ENCODE results near the gene SERINC5.
A peak's percentile ranks its signal among the peaks of the same experiment; 100 is the strongest.
"Not testable (repeated sequence)": the region's sequence is repeated elsewhere in the genome, so short reads cannot be mapped to it uniquely, and the experiment has no call there.

The SERINC5 gene

GRCh38 chr5:80139466-80139972 lies 116.3 kb downstream of the SERINC5 start:
- DNase-seq (ENCODE audit: low spot score) = no peak

GRCh38 chr5:80138486-80138885 lies 117.4 kb downstream of the SERINC5 start:
- DNase-seq (ENCODE audit: low spot score) = no peak

DNA sequence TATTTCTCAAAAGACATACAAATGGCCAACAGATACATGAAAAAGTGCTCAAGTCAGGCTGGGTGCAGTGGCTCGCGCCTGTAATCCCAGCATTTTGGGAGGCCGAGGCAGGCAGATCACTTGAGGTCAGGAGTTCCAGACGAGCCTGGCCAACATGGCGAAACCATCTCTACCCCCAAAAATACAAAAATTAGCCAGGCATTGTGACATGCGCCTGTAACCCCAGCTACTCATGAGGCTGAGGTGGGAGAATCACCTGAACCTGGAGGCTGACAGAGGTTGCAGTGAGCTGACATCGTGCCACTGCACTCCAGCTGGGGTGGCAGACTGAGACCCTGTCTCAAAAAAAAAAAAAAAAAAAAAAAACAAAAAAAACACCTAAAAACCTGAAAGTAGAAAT lies 119.0 kb downstream of the SERINC5 start:
- DNase-seq (ENCODE audit: low spot score) = not testable (repeated sequence)

GRCh38 chr5:80134876-80135275 lies 121.0 kb downstream of the SERINC5 start:
- no peak for DNase-seq (ENCODE audit: low spot score)

GRCh38 chr5:80129146-80129545 lies 126.7 kb downstream of the SERINC5 start:
- DNase-seq (ENCODE audit: low spot score) = no peak

GRCh38 chr5:80128141-80128540 lies 127.7 kb downstream of the SERINC5 start:
- no peak for DNase-seq (ENCODE audit: low spot score)

DNA sequence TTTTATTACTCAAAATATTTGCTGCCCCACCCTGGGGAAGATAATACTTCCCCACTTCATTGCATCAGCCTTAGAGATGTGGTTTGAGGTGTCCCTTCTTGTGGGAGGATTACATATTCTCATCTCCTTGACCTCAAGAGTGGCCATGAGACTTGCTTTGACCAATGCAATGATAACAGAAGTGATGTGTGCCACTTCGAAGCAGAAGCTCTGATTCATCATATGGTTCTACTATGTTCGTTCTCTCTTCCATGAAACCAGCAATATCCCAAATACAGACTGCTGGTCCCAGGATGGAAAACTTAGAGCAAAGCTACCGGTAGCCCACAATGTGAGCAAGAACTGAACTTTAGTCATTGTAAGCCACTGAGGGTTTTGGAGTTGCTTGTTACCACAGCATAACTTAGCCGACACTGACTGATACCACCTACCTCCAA lies 128.7 kb downstream of the SERINC5 start:
- DNase-seq (ENCODE audit: low spot score) = no peak

- DNase-seq (ENCODE audit: low spot score) = peak; percentile 57
Observed at GRCh38 chr5:80125962-80126480, 129.8 kb downstream of the SERINC5 start.

DNA sequence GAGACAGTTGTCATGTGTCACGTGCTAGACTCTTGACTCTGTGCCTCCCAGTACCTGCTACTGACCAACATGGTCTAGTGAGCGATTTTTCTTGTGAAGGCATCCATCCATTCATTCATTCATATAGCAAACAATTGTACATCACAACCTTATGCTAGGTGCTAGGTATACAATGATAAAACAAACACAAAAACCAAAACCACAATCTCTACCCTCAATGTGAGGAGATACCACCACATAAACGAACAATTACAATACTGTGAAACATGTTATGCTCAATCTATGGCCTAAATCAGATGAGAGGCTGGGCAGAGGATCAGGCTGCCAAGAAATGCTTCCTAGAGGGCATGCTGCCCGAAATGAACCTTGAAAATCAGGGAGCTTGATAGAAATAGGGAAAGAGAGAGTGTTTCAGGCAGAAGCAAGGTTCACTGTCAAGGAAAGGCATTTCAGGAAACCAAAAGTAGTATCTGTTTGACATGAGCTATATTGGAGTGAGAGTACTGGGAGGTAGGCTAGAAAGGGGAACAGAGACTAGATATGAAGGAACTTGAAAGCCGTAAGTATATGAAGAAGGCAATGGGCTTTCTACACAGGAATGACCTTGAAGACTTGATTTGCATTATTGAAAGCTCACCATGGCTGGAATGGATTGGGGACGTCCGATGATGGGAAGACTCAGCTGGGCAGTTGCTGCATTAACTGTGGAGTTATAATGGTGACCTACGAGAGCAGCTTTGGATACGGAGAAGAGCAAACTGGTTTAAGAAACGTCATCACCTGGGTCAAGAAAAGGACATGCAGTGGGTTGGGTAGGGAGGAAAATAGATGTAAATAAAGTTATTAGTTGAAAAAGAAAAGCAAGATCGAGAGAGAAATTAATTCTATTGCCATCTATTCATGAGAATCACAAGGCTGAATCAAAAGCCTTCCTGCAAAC lies 130.6 kb downstream of the SERINC5 start:
- peak; percentile 37 for DNase-seq (ENCODE audit: low spot score)

- no peak for DNase-seq (ENCODE audit: low spot score)
Observed at GRCh38 chr5:80124121-80124918, 131.5 kb downstream of the SERINC5 start.

DNA sequence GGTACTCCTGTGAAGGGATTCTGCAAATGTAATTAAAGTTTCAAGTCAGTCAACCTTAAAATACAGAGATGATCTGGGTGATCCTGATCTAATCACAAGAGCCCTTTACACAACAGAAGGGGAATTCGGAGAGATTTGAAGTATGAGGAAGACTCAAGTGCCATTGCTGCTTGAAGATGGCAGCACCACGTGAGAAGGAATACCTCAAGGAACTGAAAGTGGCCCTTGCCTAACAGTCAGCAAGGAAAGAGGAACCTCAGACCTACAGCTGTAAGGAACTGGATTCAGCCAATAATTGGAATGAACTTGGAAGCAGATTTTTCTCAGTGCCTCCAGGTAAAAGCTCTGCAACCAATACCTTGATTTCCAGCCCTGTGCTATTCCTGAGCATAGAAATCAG lies 133.3 kb downstream of the SERINC5 start:
- peak; percentile 70 for DNase-seq (ENCODE audit: low spot score)

GRCh38 chr5:80119372-80119771 lies 136.5 kb downstream of the SERINC5 start:
- DNase-seq (ENCODE audit: low spot score) = no peak

GRCh38 chr5:80117446-80117845 lies 138.4 kb downstream of the SERINC5 start:
- no peak for DNase-seq (ENCODE audit: low spot score)

DNA sequence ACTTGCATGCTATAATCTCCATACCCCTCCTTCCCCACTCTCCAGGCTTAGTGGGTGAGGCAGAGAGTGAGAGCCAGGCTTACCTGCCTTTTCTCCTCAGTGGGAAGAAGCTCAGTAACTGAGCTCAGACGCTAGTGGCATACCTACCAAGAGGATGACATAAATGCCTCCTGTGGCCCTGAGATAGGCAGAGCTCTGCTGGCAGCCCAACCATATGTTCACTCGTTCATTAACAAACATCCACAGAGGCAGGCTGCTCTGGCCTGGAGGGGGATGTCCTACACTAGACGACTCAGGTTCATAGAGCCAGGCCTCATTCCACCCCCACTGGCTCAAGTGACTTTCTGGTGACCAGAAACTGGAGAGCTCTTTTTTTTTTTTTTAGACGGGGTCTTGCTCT lies 139.4 kb downstream of the SERINC5 start:
- DNase-seq (ENCODE audit: low spot score) = no peak

DNA sequence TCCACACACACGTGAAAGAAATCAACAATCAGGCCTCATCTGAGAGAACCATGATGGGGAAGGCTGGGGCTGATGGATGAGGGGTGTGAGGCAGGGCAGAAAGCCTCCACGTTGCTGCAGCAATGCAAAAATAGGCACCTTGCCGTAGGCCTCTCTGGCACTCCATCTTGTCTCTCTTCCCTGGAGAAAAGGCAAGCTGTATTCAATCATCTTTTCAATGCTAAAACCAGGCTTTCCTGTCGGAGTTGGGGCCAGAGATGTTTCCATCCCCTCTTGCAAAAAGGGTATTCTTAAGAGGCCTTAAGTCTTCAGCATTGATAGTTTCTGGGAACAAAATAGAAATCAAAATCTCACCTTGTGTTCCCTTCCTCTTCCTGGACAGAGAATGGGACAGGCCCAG lies 139.8 kb downstream of the SERINC5 start:
- DNase-seq (ENCODE audit: low spot score) = no peak

GRCh38 chr5:80114860-80115259 lies 141.0 kb downstream of the SERINC5 start:
- no peak for DNase-seq (ENCODE audit: low spot score)

- DNase-seq (ENCODE audit: low spot score) = not testable (repeated sequence)
Observed at GRCh38 chr5:80111376-80111990, 144.4 kb downstream of the SERINC5 start.

- DNase-seq (ENCODE audit: low spot score) = peak; percentile 65
Observed at GRCh38 chr5:80109646-80110478, 146.0 kb downstream of the SERINC5 start.

- no peak for DNase-seq (ENCODE audit: low spot score)
Observed at GRCh38 chr5:80106916-80107315, 148.9 kb downstream of the SERINC5 start.

DNA sequence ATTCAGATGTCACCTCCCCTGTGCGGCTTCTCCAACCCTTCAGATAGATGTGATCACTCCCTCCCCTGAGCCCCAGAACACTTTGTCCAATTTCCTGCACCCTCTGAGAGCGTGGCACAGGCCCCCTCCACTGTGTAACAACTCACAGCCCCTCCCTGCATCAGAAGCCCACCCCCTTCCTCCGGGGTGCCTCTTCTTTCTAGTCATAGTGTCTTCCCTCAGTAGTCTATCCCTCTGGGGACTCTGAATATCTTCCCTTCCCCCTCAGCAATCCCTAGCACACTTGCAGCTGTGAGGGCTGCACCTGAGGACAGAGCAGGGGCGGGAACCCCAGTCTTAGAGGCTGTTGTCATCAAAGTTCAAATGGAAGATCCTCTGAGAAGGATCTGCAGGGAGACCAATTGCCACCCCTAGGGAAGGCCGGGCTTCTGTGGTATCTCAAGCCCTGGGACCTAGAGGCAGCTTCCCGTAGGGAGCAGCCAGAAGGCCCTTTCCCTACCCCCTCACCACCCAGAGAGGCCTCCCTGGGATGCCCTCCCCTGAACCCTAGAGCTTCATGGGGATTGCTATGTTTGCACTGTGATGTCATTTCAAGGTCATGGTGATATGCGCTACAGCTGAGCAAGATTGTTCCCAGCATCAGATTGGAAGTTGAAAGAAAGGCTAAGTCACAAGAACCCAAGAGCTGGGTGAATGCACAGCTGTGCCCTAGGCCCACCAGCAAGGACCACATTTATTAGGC lies 150.0 kb downstream of the SERINC5 start:
- no peak for DNase-seq (ENCODE audit: low spot score)
